ENCODE measurements around the gene MAP2K5. TPM values are rescaled to one million over a fixed set of nuclear protein-coding genes. Genes with fewer than 3 reads are reported as not detected.

Gene MAP2K5
- total and polyA plus RNA-seq, 10 of the 15 experiments (the other 5 are each of a cell fraction or from before 2014, with no cell fraction given) = 1.3 to 19.4 (median 9.6) TPM

DNA sequence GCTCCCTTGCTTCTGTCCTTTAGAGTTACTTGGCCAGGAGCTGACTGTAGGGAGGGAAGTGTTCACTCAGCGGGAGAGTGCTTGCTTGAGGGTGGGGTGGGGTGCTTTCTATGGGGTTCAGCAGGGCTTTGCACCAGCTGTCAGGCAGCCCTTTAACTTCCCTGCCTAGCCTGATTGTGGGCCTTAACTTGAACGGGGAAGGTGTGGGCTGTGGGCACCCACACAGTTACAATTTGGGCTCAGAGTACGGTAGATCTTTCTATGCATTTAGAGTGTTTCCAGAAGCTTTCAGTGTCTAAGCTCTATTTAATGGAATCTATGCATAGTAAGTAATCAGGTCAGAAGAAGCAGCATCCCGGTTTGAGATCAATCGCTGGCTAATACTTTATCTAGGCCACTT is 234.6 kb downstream of the MAP2K5 start:
- CTCF ChIA-PET = interaction anchor here (0.6 to 0.9 kb wide), 2 partner anchors 240 to 830 kb away, joined by 3 read pairs; no protein-coding TSS in a partner anchor
- RAD21 ChIA-PET (ENCODE audit: unreplicated experiment) = no interaction called here
- POLR2A ChIA-PET = no interaction called here

GRCh38 chr15:67777773-67778172 is 235.3 kb downstream of the MAP2K5 start:
- 98% methylated on average over 2 of the region's 2 CpGs for WGBS (ENCODE audit: insufficient coverage, insufficient replicate concordance, low lambda C conversion rate, missing lambda C conversion rate)
- H3K27me3 ChIP-seq (replicated peaks in 1 of 2; ENCODE audit: control insufficient read depth in 2 of 2, insufficient read depth in 2 of 2, low read length in 1 of 2) = no peaks in the 10 kb centered on the region

More for the DNA sequence above, 234.6 kb downstream of the MAP2K5 start:
- Histone ChIP-seq H3K4me2 (ENCODE audit: control insufficient read depth, insufficient read depth) (no peak overlapping the region), H3K79me2 (ENCODE audit: control insufficient read depth, insufficient read depth, low read length) (no peaks in the 10 kb centered on the region), H3K27me3 (replicated peaks in 1 of 2; ENCODE audit: control insufficient read depth in 2 of 2, insufficient read depth in 2 of 2, low read length in 1 of 2) (no peaks in the 10 kb centered on the region), H3K4me3 (no peak overlapping the region), H2AFZ (ENCODE audit: control insufficient read depth, low read depth, low read length) (no peak overlapping the region), H3K9me3 (replicated peaks; ENCODE audit: control insufficient read depth, insufficient read depth, low read length) (no peaks in the 10 kb centered on the region), H3K9ac (ENCODE audit: control insufficient read depth, insufficient read depth, low read length) (no peak overlapping the region), H3K36me3 (ENCODE audit: control insufficient read depth in 2 of 2, insufficient read depth in 2 of 2, low read length in 1 of 2) (no peaks in the 10 kb centered on the region), H3K27ac (ENCODE audit: control insufficient read depth, insufficient read depth) (no peak overlapping the region), H3K4me1 (ENCODE audit: control insufficient read depth, insufficient read depth, low read length) (no peaks in the 10 kb centered on the region), H4K20me1 (ENCODE audit: control insufficient read depth, insufficient read depth) (no peaks in the 10 kb centered on the region)
- no peak for DNase-seq (ENCODE audit: low read depth, low spot score)
- SMC1A ChIA-PET (ENCODE audit: uncharacterized antibody, unreplicated experiment) = no interaction called here
- TF ChIP-seq, protein P1, sequence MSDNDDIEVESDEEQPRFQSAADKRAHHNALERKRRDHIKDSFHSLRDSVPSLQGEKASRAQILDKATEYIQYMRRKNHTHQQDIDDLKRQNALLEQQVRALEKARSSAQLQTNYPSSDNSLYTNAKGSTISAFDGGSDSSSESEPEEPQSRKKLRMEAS (IDR thresholded peaks at IDR 0.05; ENCODE audit: low read depth, low read length) = no peak
- TF ChIP-seq BRCA1 (IDR thresholded peaks at IDR 0.05; ENCODE audit: low read depth, low read length) (no peak), LARP7 (IDR thresholded peaks at IDR 0.05) (no peak), JUNB (IDR thresholded peaks at IDR 0.05) (no peak), TCF3 (IDR thresholded peaks at IDR 0.05; ENCODE audit: borderline replicate concordance, insufficient read depth, low read depth, low read length) (no peak), IKZF2 (IDR thresholded peaks at IDR 0.05) (no peak)
- FAIRE-seq = no peak
- intact Hi-C loops (cut with micrococcal nuclease; ENCODE audit: unreplicated experiment) = no loop called here
- no peak for ATAC-seq
- in situ Hi-C loops (cut with MboI) = no loop called here
- 91% methylated on average over 5 of the region's 5 CpGs for WGBS (ENCODE audit: insufficient coverage, insufficient replicate concordance, low lambda C conversion rate, missing lambda C conversion rate)
- BruUV-seq (replicated peaks) = no TSS peak

More at GRCh38 chr15:67777773-67778172, 235.3 kb downstream of the MAP2K5 start:
- RAD21 ChIA-PET (ENCODE audit: unreplicated experiment) = no interaction called here
- Histone ChIP-seq H3K36me3 (ENCODE audit: control insufficient read depth in 2 of 2, insufficient read depth in 2 of 2, low read length in 1 of 2) (no peaks in the 10 kb centered on the region), H3K4me1 (ENCODE audit: control insufficient read depth, insufficient read depth, low read length) (peaks cover 3% of the 10 kb centered on the region), H2AFZ (ENCODE audit: control insufficient read depth, low read depth, low read length) (no peak overlapping the region), H3K4me2 (ENCODE audit: control insufficient read depth, insufficient read depth) (no peak overlapping the region), H3K4me3 (no peak overlapping the region), H3K79me2 (ENCODE audit: control insufficient read depth, insufficient read depth, low read length) (no peaks in the 10 kb centered on the region), H3K27ac (ENCODE audit: control insufficient read depth, insufficient read depth) (no peak overlapping the region), H4K20me1 (ENCODE audit: control insufficient read depth, insufficient read depth) (no peaks in the 10 kb centered on the region), H3K9ac (ENCODE audit: control insufficient read depth, insufficient read depth, low read length) (no peak overlapping the region), H3K9me3 (replicated peaks; ENCODE audit: control insufficient read depth, insufficient read depth, low read length) (no peaks in the 10 kb centered on the region)
- no peak for FAIRE-seq
- SMC1A ChIA-PET (ENCODE audit: uncharacterized antibody, unreplicated experiment) = interaction anchor here (1.0 kb wide), 1 partner anchor 12 kb away, joined by 3 read pairs; no protein-coding TSS in a partner anchor
- TF ChIP-seq ZBED1 (IDR thresholded peaks at IDR 0.05; ENCODE audit: borderline replicate concordance) (no peak), HSF1 (IDR thresholded peaks at IDR 0.05; ENCODE audit: low read depth, low read length) (no peak), NR2F1 (conservative IDR thresholded peaks at IDR 0.05) (no peak), RCOR1 (conservative IDR thresholded peaks at IDR 0.05; ENCODE audit: low read depth, low read length) (no peak), SRF (IDR thresholded peaks at IDR 0.05; ENCODE audit: low read depth in 2 of 2, low read length in 2 of 2) (no peak), DPF2 (IDR thresholded peaks at IDR 0.05) (no peak), RELB (IDR thresholded peaks at IDR 0.05; ENCODE audit: low read depth) (no peak), ETV6 (conservative IDR thresholded peaks at IDR 0.05 in 1 of 2, IDR thresholded peaks at IDR 0.05 in 1 of 2; ENCODE audit: borderline replicate concordance in 1 of 2, low read depth in 1 of 2) (no peak), GATAD2B (conservative IDR thresholded peaks at IDR 0.05; ENCODE audit: low read depth) (no peak), FOS (IDR thresholded peaks at IDR 0.05; ENCODE audit: borderline replicate concordance, extremely low read depth, insufficient read length) (no peak)
- TF ChIP-seq, protein P2, sequence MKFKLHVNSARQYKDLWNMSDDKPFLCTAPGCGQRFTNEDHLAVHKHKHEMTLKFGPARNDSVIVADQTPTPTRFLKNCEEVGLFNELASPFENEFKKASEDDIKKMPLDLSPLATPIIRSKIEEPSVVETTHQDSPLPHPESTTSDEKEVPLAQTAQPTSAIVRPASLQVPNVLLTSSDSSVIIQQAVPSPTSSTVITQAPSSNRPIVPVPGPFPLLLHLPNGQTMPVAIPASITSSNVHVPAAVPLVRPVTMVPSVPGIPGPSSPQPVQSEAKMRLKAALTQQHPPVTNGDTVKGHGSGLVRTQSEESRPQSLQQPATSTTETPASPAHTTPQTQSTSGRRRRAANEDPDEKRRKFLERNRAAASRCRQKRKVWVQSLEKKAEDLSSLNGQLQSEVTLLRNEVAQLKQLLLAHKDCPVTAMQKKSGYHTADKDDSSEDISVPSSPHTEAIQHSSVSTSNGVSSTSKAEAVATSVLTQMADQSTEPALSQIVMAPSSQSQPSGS (IDR thresholded peaks at IDR 0.05; ENCODE audit: low read length) = no peak
- CTCF ChIA-PET = interaction anchor here (0.9 to 1.2 kb wide), 2 partner anchors 322 to 831 kb away, joined by 3 read pairs; no protein-coding TSS in a partner anchor
- ATAC-seq = no peak
- in situ Hi-C loops (cut with MboI) (no loop called here), intact Hi-C loops (cut with micrococcal nuclease; ENCODE audit: unreplicated experiment) (no loop called here)
- DNase-seq (ENCODE audit: low read depth, low spot score) = no peak
- BruUV-seq (replicated peaks) = no TSS peak
- POLR2A ChIA-PET = no interaction called here

Data from GM12878 (cell line).